NCI-H345 treated with DMSO at 0.1 percent for 48 hours (cell line): ENCODE results near the gene DGAT2.

Experiments used
- DNase-seq: peaks from one replicate; lab custom pipeline; 2025; ENCODE audit not compliant: unreplicated experiment; lab: John Stamatoyannopoulos, UW

DGAT2 gene

DNA sequence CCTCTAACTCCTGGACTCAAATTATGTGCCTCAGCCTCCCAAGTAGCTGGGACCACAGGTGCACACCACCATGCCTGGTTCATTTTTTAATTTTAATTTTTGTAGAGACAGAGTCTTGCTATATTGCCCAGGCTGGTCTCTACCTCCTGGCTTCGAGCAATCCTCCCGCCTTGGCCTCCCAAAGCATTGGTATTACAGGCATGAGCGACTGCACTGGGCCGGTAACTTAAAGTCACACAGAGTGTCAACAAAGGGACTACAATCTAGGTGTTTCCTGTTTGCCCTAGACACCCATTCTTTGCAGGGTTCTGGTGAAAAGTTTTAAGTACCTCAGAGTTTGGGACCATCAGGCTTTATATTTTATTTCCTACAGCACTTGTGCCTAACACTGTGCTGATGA lies 54.8 kb downstream of the DGAT2 start:
- DNase-seq = no peak

DNA sequence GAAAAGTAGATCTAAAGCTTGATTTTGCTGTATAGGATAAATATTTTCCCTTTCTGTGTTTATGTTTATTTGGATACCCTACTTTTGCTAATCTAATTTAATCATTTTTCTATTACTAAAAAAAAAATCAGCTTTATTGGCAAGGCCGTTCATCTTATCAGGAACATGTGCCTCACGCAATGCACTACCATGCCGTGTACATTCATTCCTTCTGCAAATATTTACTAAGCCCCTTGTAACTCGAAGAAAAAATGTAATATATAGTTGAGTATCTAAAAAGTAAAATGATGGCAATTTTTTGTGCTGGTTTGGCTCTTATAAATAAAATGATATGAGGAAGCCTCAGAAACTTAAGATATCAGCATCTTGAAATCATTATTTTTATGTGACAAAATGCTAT lies 55.4 kb downstream of the DGAT2 start:
- no peak for DNase-seq

DNA sequence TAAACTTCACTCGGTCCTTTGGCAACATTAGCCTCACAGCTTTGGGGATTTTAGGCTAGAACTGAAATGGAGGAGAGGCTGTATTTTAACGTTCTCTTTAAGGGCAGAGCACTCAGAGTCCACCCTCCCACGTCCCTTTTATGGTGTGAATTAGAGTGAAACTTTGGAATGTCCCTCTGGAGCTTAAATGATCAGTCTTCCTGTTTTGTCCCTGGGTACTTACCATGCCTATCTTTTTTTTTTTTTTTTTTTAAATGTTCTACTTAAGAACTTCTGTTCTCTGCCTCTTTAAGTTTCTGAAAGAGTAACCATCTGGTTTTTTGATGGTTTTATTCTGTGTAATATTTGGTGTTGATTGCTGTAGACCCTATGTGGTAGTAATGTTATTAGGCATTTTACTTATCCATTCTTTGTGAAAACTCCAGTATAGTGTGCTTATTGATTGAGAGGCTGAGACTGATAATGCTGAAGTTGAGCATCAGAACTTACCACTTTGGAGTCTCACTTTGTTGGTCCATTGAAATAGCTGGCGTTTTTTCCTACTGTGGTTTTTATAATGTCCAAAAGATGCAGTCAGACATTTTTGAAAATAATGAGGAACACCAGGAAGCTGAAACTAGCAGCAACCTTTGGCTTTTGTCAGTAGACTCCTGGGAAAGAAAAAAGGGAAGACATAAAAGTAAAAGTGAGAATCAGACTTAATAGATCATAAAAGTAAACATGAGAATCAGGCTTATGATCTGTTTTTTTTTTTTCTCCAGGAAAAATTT lies 58.1 kb downstream of the DGAT2 start:
- no peak for DNase-seq

DNA sequence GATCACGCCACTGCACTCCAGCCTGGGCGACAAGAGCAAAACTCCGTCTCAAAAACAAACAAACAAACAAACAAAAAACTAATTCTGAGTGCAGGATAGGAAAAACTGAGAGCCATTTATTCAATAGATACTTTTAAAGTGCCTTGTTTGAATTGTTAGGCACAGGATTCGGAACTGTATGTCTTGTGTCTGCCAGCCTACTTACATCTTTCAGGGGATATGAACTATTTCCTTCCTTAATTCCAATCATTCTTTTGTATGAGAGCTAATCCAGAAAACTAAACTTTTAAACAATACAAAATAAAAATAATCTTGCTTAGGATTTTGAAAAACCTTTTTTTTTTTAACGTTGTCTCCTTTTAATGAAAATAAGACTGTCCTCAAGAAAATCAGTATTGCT lies 59.0 kb downstream of the DGAT2 start:
- no peak for DNase-seq

- no peak for DNase-seq
Observed at GRCh38 chr11:75831915-75832502, 63.4 kb downstream of the DGAT2 start.

DNA sequence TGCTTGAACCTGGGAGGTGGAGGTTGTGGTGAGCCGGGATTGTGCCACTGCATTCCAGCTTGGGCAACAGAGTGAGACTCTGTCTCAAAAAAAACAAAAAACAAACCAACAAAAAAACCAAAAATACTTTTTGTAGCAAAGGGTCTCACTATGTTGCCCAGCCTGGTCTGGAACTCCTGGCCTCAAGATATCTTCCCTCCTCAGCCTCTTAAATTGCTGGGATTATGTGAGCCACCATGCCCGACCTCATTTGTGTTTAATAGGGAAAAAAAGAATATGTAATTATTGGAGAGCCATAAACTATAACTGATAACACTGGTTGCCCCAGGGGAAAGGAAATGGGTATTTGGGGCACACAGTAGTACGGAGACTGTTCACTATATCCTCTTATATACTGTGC lies 66.2 kb downstream of the DGAT2 start:
- no peak for DNase-seq

GRCh38 chr11:75836417-75836816 lies 67.8 kb downstream of the DGAT2 start:
- DNase-seq = no peak

DNA sequence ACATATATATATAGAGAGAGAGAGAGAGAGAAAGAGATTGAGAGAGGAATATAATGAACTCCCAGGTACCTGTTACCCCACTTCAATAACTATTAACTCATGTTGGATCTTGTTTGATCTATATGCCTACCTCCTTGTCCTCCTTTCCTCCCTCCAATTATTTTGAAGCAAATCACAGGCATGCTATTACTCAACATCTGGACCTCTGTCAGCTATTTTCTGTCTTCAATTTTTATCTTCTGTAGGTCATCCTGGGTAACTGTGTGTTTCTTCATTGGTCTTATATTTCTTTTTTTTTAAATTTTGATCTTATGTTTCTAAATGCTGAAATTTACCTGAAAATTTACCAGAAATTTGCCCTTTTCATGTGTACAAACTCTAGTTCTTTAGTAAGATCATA lies 71.3 kb downstream of the DGAT2 start:
- DNase-seq = no peak

- DNase-seq = no peak
Observed at GRCh38 chr11:75840522-75840921, 71.9 kb downstream of the DGAT2 start.

DNA sequence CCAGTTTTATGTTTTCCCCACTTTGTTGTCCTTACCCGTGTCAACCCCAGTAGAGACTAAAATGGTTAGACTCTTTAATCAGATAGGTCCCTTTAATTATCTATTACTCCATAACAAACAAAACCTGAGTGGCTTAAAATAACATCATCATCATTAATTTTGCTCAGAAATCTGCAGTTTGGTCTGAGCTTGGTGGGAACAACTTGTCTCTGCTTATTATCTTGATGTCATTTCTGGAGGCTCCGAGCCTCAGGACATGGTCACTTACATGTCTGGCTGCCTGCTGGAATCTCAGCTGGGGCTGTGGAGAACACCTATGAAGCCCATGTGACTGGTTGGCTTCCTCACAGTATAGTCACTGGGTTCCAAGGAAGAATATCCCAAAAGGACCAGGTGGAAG lies 73.2 kb downstream of the DGAT2 start:
- no peak for DNase-seq

DNA sequence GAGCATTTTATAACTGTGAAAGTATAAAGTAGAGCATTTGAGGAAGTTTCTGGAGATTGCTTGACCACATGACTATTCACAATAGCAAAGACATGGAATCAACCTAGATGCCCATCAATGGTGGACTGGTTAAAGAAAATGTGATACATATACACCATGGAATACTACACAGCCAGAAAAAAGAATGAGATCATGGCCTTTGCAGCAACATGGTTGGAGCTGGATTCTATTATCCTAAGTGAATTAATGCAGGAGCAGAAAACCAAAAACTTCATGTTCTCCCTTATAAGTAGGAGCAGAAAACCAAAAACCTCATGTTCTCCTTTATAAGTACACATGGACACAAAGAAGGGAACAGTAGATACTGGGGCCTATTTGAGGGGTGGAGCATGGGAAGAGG lies 76.7 kb downstream of the DGAT2 start:
- no peak for DNase-seq

DNA sequence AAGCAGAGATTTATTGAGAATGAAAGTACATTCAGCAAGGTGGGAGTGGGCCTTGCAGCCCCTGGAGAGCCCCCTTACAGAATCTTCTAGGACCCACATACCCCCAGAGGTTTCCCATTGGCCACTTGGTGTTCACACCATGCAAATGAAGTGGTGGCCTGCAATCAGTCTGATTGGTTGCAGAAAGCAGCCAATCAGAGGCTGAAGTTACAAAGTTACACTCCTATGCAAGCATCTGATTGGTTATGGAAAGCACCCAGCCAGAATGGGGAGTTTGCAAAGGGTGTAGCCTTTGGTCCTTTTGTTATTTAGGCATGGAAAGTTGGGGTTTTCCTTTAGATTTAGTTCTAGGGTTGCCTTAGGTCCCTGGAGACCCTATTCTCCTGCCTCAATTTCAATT lies 81.3 kb downstream of the DGAT2 start:
- DNase-seq = no peak

DNA sequence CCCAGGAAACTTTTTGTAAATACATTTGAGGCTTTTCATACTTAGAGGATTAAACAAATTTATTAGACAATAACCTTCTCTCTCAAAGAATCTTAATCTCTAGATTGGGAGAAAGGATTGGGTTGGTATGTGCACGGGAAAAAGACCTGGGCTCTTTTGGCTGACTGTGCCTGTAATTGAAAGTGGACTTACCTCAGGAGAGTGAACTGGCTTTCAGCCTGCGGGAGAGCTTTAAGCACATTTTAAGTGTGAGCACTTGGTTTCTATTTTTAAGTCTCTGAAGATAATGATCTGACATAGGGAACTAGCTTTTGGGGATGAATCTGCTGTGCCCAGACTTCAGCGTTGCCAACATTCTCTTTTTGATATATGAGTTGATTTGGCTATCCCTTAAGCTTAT lies 82.2 kb downstream of the DGAT2 start:
- DNase-seq = no peak
